ENCODE results near the gene DDR1.
"Not testable (repeated sequence)": the region's sequence is repeated elsewhere in the genome, so short reads cannot be mapped to it uniquely, and the experiment has no call there.

The DDR1 gene

GRCh38 chr6:30854285-30855040, 29.9 kb upstream of the DDR1 start:
- no peak for DNase-seq

- DNase-seq: no peak
Observed at GRCh38 chr6:30855429-30856075, 28.8 kb upstream of the DDR1 start.

GRCh38 chr6:30857112-30857511, 27.2 kb upstream of the DDR1 start:
- no peak for DNase-seq

- peak; percentile 25 for DNase-seq
Observed at GRCh38 chr6:30857549-30857948, 26.8 kb upstream of the DDR1 start.

GRCh38 chr6:30859726-30860125, 24.6 kb upstream of the DDR1 start:
- not testable (repeated sequence) for DNase-seq

GRCh38 chr6:30861257-30862048, 22.9 kb upstream of the DDR1 start:
- DNase-seq: no peak

GRCh38 chr6:30862156-30862875, 22.0 kb upstream of the DDR1 start:
- DNase-seq: no peak

- no peak for DNase-seq
Observed at GRCh38 chr6:30864325-30864724, 20.0 kb upstream of the DDR1 start.

- DNase-seq: not testable (repeated sequence)
Observed at GRCh38 chr6:30869241-30869749, 15.0 kb upstream of the DDR1 start.

GRCh38 chr6:30870546-30870945, 13.8 kb upstream of the DDR1 start:
- DNase-seq: no peak

- DNase-seq: no peak
Observed at GRCh38 chr6:30871592-30872183, 12.6 kb upstream of the DDR1 start.

GRCh38 chr6:30873137-30873640, 11.1 kb upstream of the DDR1 start:
- no peak for DNase-seq

- DNase-seq: not testable (repeated sequence)
Observed at GRCh38 chr6:30873795-30874194, 10.5 kb upstream of the DDR1 start.

GRCh38 chr6:30875244-30876038, 8.9 kb upstream of the DDR1 start:
- DNase-seq: peak; percentile 12

- peak; percentile 62 for DNase-seq
Observed at GRCh38 chr6:30876039-30876730, 8.1 kb upstream of the DDR1 start.

- peak; percentile 62 for DNase-seq
Observed at GRCh38 chr6:30877419-30878262, 6.7 kb upstream of the DDR1 start.

GRCh38 chr6:30879684-30880427, 4.5 kb upstream of the DDR1 start:
- DNase-seq: no peak

- DNase-seq: no peak
Observed at GRCh38 chr6:30880698-30881252, 3.5 kb upstream of the DDR1 start.

Measured in NCI-H446 treated with DMSO at 0.1 percent for 48 hours (cell line).